H1 (cell line): ENCODE data around the gene STK39. TPM values are rescaled to one million over a fixed set of nuclear protein-coding genes. Genes with fewer than 3 reads are reported as not detected.

Experiments used
- CTCF ChIA-PET: fragments of 300-600 bp; sonication (Branson Sonifier 250); formaldehyde crosslinking; loops from one replicate; lab custom pipeline; 2021; ENCODE audit not compliant: partially characterized antibody; lab: Charles Lee
- POLR2A ChIA-PET: fragments of 300-600 bp; sonication (Branson Sonifier 250); formaldehyde crosslinking; loops from one replicate; lab custom pipeline; 2021; ENCODE audit warnings: inconsistent platforms; ENCODE audit not compliant: partially characterized antibody; lab: Charles Lee
- DNase-seq, 2 experiments: peaks; one replicate each; pipeline versions ENCODE4 v3.0.0 to v3.0.0-alpha.2; 2010 to 2022; ENCODE audit warnings: low spot score in 2 of 2, low read depth in 1 of 2, mixed read lengths in 1 of 2
- FAIRE-seq: peaks from 2 replicates; lab custom pipeline; 2011; peaks lifted over from hg19 to GRCh38; lab: Jason Lieb, UNC
- H2AFZ ChIP-seq: 2 replicates; pipeline ENCODE4 v1.8.1; 2012; ENCODE audit warnings: low read length, inconsistent platforms
- H2AK5ac ChIP-seq: 2 replicates; pipeline ENCODE4 v1.6.1; 2013; ENCODE audit warnings: low read depth, low read length
- H2BK120ac ChIP-seq: replicated peaks from 2 replicates; pipeline ENCODE3; 2013; ENCODE audit warnings: low read depth, low read length, inconsistent platforms
- H2BK12ac ChIP-seq: 2 replicates; pipeline ENCODE4 v1.6.1; 2013; ENCODE audit warnings: low read depth, low read length
- H2BK15ac ChIP-seq: 2 replicates; pipeline ENCODE4 v1.6.1; 2013; ENCODE audit warnings: low read length
- H2BK20ac ChIP-seq: 2 replicates; pipeline ENCODE4 v1.6.1; 2013; ENCODE audit warnings: low read length
- H2BK5ac ChIP-seq: 2 replicates; pipeline ENCODE4 v1.6.1; 2013; ENCODE audit warnings: low read depth, low read length
- H3K14ac ChIP-seq: 2 replicates; pipeline ENCODE4 v1.6.1; 2013; ENCODE audit warnings: inconsistent platforms; ENCODE audit not compliant: insufficient read length
- H3K18ac ChIP-seq: 2 replicates; pipeline ENCODE4 v1.6.1; 2013; ENCODE audit warnings: low read length; ENCODE audit errors: extremely low read depth
- H3K23ac ChIP-seq: 2 replicates; pipeline ENCODE4 v1.6.1; 2013; ENCODE audit warnings: inconsistent platforms; ENCODE audit not compliant: insufficient read length
- H3K23me2 ChIP-seq: 2 replicates; pipeline ENCODE4 v1.6.1; 2013; ENCODE audit warnings: low read depth, low read length
- H3K27ac ChIP-seq: 2 replicates; pipeline ENCODE4 v1.6.1; 2011; ENCODE audit warnings: low read depth, low read length, inconsistent platforms
- H3K27me3 ChIP-seq, 4 experiments: replicated peaks in 1 of 4; 1 replicate in 1 of 4; 2 replicates in 3 of 4; pipeline versions ENCODE4 v1.6.1 to v1.8.1; 2011 to 2013; ENCODE audit warnings: low read length in 3 of 4, mild to moderate bottlenecking in 3 of 4, inconsistent platforms in 2 of 4, mixed read lengths in 2 of 4, moderate library complexity in 1 of 4; ENCODE audit not compliant: control insufficient read depth in 3 of 4, insufficient read depth in 3 of 4; ENCODE audit errors: extremely low read depth in 1 of 4
- H3K36me3 ChIP-seq, 4 experiments: 2 replicates each; pipeline versions ENCODE4 v1.6.1 to v1.8.1; 2011 to 2013; ENCODE audit warnings: mild to moderate bottlenecking in 4 of 4, low read length in 3 of 4, moderate library complexity in 2 of 4, control low read depth in 1 of 4, inconsistent platforms in 1 of 4; ENCODE audit not compliant: insufficient read depth in 4 of 4, control insufficient read depth in 2 of 4
- H3K4ac ChIP-seq: replicated peaks from 2 replicates; pipeline ENCODE3; 2013; ENCODE audit warnings: low read length, low read depth, mixed read lengths, inconsistent platforms; ENCODE audit not compliant: insufficient read length
- H3K4me1 ChIP-seq, 4 experiments: replicated peaks in 1 of 4; 1 replicate in 1 of 4; 2 replicates in 3 of 4; pipeline versions ENCODE4 v1.6.1 to v1.8.1; 2011 to 2013; ENCODE audit warnings: low read length in 3 of 4, inconsistent platforms in 2 of 4, mixed read lengths in 1 of 4; ENCODE audit not compliant: insufficient read depth in 4 of 4, control insufficient read depth in 3 of 4
- H3K4me2 ChIP-seq, 2 experiments: 2 replicates each; pipeline versions ENCODE4 v1.6.1 to v1.8.1; 2011 to 2013; ENCODE audit warnings: low read depth in 2 of 2, low read length in 2 of 2, control low read depth in 1 of 2, inconsistent platforms in 1 of 2, mild to moderate bottlenecking in 1 of 2; ENCODE audit not compliant: insufficient read depth in 1 of 2
- H3K4me3 ChIP-seq, 4 experiments: fragments of 200-600, 300-600 bp in 1 of 4; sonication (generic), shearing (Covaris generic), sonication (Bioruptor Twin) in 1 of 4; 2 replicates each; pipeline versions ENCODE4 v1.5.1 to v1.8.1; 2011 to 2016; ENCODE audit warnings: low read length in 4 of 4, low read depth in 3 of 4, control low read depth in 2 of 4, inconsistent platforms in 2 of 4, mild to moderate bottlenecking in 2 of 4, mixed read lengths in 1 of 4, moderate library complexity in 1 of 4; ENCODE audit not compliant: insufficient read depth in 2 of 4; ENCODE audit errors: extremely low read depth in 1 of 4
- H3K56ac ChIP-seq: replicated peaks from 2 replicates; pipeline ENCODE3; 2013; ENCODE audit warnings: low read depth, mild to moderate bottlenecking, mixed read lengths, low read length, inconsistent platforms; ENCODE audit not compliant: insufficient read length
- H3K79me1 ChIP-seq: 2 replicates; pipeline ENCODE4 v1.6.1; 2013; ENCODE audit warnings: low read depth, low read length, control low read depth
- H3K79me2 ChIP-seq, 2 experiments: 2 replicates each; pipeline versions ENCODE4 v1.6.1 to v1.8.1; 2012 to 2013; ENCODE audit warnings: low read length in 2 of 2, mild to moderate bottlenecking in 2 of 2, inconsistent platforms in 1 of 2; ENCODE audit not compliant: insufficient read depth in 2 of 2, control insufficient read depth in 1 of 2
- H3K9ac ChIP-seq, 4 experiments: replicated peaks in 1 of 4; 1 replicate in 1 of 4; 2 replicates in 3 of 4; pipeline versions ENCODE4 v1.6.1 to v1.8.1; 2011 to 2013; ENCODE audit warnings: low read depth in 3 of 4, low read length in 3 of 4, control low read depth in 2 of 4, mild to moderate bottlenecking in 2 of 4, moderate library complexity in 2 of 4, inconsistent platforms in 1 of 4; ENCODE audit errors: extremely low read depth in 1 of 4
- H3K9me3 ChIP-seq, 2 experiments: 2 replicates each; pipeline versions ENCODE4 v1.6.1 to v1.8.1; 2012 to 2013; ENCODE audit warnings: mild to moderate bottlenecking in 2 of 2, moderate library complexity in 2 of 2, control low read depth in 1 of 2, inconsistent platforms in 1 of 2, low read depth in 1 of 2, low read length in 1 of 2, mixed read lengths in 1 of 2; ENCODE audit not compliant: insufficient read depth in 2 of 2
- H4K20me1 ChIP-seq, 2 experiments: replicated peaks in 1 of 2; 2 replicates each; pipeline versions ENCODE3 to v1.8.1; 2011 to 2013; ENCODE audit warnings: inconsistent platforms in 2 of 2, low read length in 2 of 2, mild to moderate bottlenecking in 1 of 2; ENCODE audit not compliant: insufficient read depth in 2 of 2, control insufficient read depth in 1 of 2
- H4K5ac ChIP-seq: 2 replicates; pipeline ENCODE4 v1.6.1; 2013; ENCODE audit warnings: low read length, low read depth, mixed read lengths, inconsistent platforms; ENCODE audit not compliant: insufficient read length
- H4K8ac ChIP-seq: 2 replicates; pipeline ENCODE4 v1.8.0; 2013; ENCODE audit warnings: mild to moderate bottlenecking, moderate library complexity, low read length, inconsistent platforms; ENCODE audit not compliant: insufficient read depth; ENCODE audit errors: extremely low read depth
- H4K91ac ChIP-seq: replicated peaks from 2 replicates; pipeline ENCODE3; 2013; ENCODE audit warnings: low read length, mixed read lengths, inconsistent platforms; ENCODE audit not compliant: insufficient read length
- JUND ChIP-seq: IDR thresholded peaks from 2 replicates; pipeline ENCODE4 v1.6.1; 2011; ENCODE audit warnings: mild to moderate bottlenecking, improper control_type of control experiment, low read length
- WGBS, 2 experiments: shearing (Covaris generic) in 1 of 2; methylation state at CpG; one replicate each; pipeline versions ENCODE4 v1.1.6 to v1.1.7; 2013 to 2015; ENCODE audit warnings: low lambda C conversion rate in 2 of 2, mixed read lengths in 2 of 2, inconsistent platforms in 1 of 2, low coverage in 1 of 2, missing lambda C conversion rate in 1 of 2; ENCODE audit not compliant: insufficient replicate concordance in 2 of 2, insufficient coverage in 1 of 2, insufficient read length in 1 of 2; ENCODE audit errors: extremely low coverage in 1 of 2, missing lambda C conversion rate in 1 of 2; 5-methylcytosine and 5-hydroxymethylcytosine counted together
- polyA plus RNA-seq, 7 experiments: library from polyadenylated mRNA; depleted of rRNA in 3 of 7; stranded (reverse) in 5 of 7; unstranded in 2 of 7; fragments of >200 nt in 5 of 7; fragments of 200-250 nt in 2 of 7; gene quantifications; 1 replicate in 5 of 7; 2 replicates in 1 of 7; 4 replicates in 1 of 7; pipeline versions ENCODE4 v1.2.1 to v1.2.3, GENCODE V29; 2011 to 2013; ENCODE audit warnings: missing spikeins in 2 of 7, mixed read lengths in 2 of 7
- total RNA-seq: library from RNA; stranded (reverse); fragmentation: NEBNext Ultra II Directional; extraction: Animal tissue kit (Norgen Biotek cat#: 25700); gene quantifications from 2 replicates; pipeline ENCODE4 v1.2.1, GENCODE V29; 2021

Gene STK39
- total and polyA plus RNA-seq, 2 of the 8 experiments (the other 6 are each of a cell fraction or from before 2014, with no cell fraction given), result 13.7 to 23.8 TPM

- no peak overlapping the region for H3K4me3 ChIP-seq
- H3K9me3 ChIP-seq, result no peaks in the 10 kb centered on the region
- no peak overlapping the region for H2BK20ac ChIP-seq
- H4K91ac ChIP-seq, result no peak overlapping the region
- DNase-seq, result no peak
- no peak for FAIRE-seq
- H2BK15ac ChIP-seq, result no peak overlapping the region
- no peak overlapping the region for H3K9ac ChIP-seq
- POLR2A ChIA-PET, result no interaction called here
- H4K8ac ChIP-seq, result no peak overlapping the region
- H3K27ac ChIP-seq, result no peak overlapping the region
- no peaks in the 10 kb centered on the region for H3K79me2 ChIP-seq
- no peak overlapping the region for H3K18ac ChIP-seq
- H2BK12ac ChIP-seq, result no peak overlapping the region
- H2BK120ac ChIP-seq, result no peak overlapping the region
- CTCF ChIA-PET, result no interaction called here
- H3K4me1 ChIP-seq, result no peaks in the 10 kb centered on the region
- no peak overlapping the region for H4K5ac ChIP-seq
- H3K4ac ChIP-seq, result no peak overlapping the region
- H4K20me1 ChIP-seq, result no peaks in the 10 kb centered on the region
- 83% methylated on average over 2 of the region's 2 CpGs; no CpG with 5 or more reads in 1 of the 2 experiments for WGBS, 2 experiments
- H3K23ac ChIP-seq, result no peak overlapping the region
- H3K79me1 ChIP-seq, result 0 out of 2 replicates have a peak, but pooled peaks cover 3% of the 10 kb centered on the region
- no peaks in the 10 kb centered on the region for H3K23me2 ChIP-seq
- H2BK5ac ChIP-seq, result no peak overlapping the region
- no peak overlapping the region for H3K4me2 ChIP-seq
- H3K27me3 ChIP-seq, result no peaks in the 10 kb centered on the region
- H3K56ac ChIP-seq, result no peak overlapping the region
- no peak overlapping the region for H2AK5ac ChIP-seq
- H3K36me3 ChIP-seq, result peaks cover 0 to 2% (median 0%) of the 10 kb centered on the region in 4 experiments; a peak in 1 of 8 replicates
- no peak overlapping the region for H2AFZ ChIP-seq
- TF ChIP-seq JUND, result no peak
- H3K14ac ChIP-seq, result no peak overlapping the region
Measured at GRCh38 chr2:168234407-168235085, 12.8 kb downstream of the STK39 start.
